Neuron (in vitro differentiated cells): ENCODE data around the gene GRK1.

Experiments
- H2AFZ ChIP-seq: one replicate; pipeline ENCODE4 v1.6.1; 2013; ENCODE audit warnings: low read depth, mild to moderate bottlenecking, inconsistent platforms, low read length, moderate library complexity
- H3K27me3 ChIP-seq: one replicate; pipeline ENCODE4 v1.6.1; 2013; ENCODE audit warnings: low read length; ENCODE audit not compliant: insufficient read depth
- H3K36me3 ChIP-seq: one replicate; pipeline ENCODE4 v1.6.1; 2013; ENCODE audit warnings: low read length; ENCODE audit not compliant: insufficient read depth
- H3K4me1 ChIP-seq: one replicate; pipeline ENCODE4 v1.6.1; 2013; ENCODE audit warnings: low read length; ENCODE audit not compliant: insufficient read depth
- H3K4me3 ChIP-seq: 2 replicates; pipeline ENCODE4 v1.5.1; 2013; ENCODE audit warnings: mild to moderate bottlenecking, low read length, moderate library complexity
- H3K9me3 ChIP-seq: one replicate; pipeline ENCODE4 v1.6.1; 2013; ENCODE audit warnings: low read length

The GRK1 gene

DNA sequence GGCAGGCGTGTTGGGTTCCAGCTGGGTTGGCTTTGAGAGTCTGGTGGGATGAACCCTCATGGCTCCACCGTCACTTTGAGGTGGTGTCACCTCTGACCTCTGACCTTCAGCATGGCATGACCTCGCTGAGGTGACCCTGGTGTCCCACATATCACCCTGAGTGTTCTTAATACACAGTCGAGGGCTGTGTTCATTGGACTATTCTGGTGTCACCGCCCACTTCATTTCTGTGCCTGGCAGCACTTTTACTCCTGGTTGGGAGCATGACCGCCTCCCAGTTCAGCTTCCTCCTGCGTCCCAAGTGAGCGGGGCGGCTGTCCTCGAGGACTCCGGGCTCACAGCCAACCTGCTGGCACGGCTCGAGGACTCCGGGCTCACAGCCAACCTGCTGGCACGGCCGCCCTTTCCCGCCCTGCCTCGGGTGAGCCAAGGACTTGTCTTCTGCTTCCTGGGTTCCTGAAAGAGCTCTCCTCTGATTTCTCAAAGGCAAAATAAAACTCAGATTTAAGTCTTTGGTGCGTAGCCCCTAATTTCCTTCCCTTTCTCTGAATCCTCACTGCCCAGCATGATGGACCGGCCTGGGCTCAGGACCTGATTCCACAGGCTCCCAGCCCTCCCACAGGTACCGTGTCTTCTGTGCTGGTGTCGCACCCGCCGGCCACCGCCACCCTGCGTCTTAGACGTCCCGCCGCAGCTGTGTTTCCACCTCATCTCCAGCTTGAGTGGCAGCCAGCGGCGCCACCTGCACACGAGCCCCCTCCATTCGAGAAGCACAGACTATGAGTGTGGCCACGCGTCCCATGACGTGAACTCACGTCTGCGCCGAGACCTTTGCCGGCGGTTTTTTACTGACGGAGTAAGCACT, 19.4 kb upstream of the GRK1 start:
- peaks cover 2% of the 10 kb centered on the region for H3K36me3 ChIP-seq
- no peaks in the 10 kb centered on the region for H3K9me3 ChIP-seq
- no peak overlapping the region for H3K4me3 ChIP-seq
- no peak overlapping the region for H2AFZ ChIP-seq
- H3K4me1 ChIP-seq, result no peaks in the 10 kb centered on the region
- H3K27me3 ChIP-seq, result no peaks in the 10 kb centered on the region

DNA sequence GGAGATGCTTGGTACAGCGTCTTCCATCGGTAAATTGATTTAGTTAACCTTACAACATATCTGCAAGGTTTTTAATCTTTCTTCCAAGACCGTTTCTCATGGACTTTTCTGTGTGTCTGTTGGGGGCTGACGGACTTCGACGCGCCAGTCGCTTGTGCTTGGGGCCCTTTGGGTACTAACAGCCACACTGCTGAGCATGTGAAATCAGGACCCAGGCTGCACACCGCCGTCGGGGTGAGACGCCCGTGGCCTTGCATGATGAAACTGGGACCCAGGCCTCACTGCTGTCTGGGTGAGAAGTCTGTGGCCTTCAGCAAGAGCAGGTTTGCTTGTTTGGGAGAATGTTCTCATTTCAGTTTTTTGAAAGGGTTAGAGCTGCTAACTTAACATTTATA, 18.8 kb upstream of the GRK1 start:
- Histone ChIP-seq H3K9me3 (no peaks in the 10 kb centered on the region), H3K36me3 (no peaks in the 10 kb centered on the region), H3K4me1 (no peaks in the 10 kb centered on the region), H3K4me3 (no peak overlapping the region), H3K27me3 (no peaks in the 10 kb centered on the region), H2AFZ (no peak overlapping the region)

DNA sequence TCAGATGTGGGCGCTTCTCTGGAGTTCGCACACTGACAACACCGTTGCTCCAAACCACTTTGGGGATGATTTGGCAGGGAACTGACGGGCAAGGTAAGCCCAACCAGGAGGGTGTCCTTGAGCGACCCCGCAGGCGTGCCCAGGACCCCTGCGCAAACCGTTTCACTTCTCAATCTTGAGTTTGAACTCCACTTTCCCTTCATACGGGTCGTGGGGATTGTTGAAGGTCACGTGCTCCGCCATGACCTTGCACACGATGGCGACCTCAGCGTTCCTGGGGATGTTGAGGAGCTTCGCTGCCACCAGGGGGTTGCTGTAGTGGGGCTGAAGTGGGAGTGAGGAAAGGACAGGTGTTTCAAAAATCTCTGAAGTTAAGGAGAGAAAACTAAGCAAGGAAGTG, 17.8 kb upstream of the GRK1 start:
- Histone ChIP-seq H3K9me3 (no peaks in the 10 kb centered on the region), H3K36me3 (no peaks in the 10 kb centered on the region), H3K4me3 (no peak overlapping the region), H3K27me3 (no peaks in the 10 kb centered on the region), H3K4me1 (no peaks in the 10 kb centered on the region), H2AFZ (no peak overlapping the region)

DNA sequence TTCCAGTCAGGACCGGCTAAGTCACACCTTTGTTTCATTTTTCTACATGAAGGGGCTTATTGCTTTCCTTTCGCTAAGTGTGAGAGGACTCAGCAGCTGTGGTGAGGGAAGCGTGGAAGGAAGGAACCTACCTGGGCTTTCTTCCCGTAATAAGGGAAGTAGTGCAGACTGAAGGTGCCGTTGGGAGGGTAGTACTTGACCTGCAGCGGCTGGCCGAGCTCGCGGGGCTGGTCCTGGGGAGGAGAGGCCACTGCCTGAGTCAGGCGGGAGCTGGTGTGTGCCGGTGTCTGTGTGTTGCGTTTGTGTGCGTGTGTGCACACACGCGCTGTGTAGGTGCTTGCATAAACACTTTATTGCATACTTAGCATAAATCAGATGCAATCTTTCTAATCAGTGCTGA, 16.7 kb upstream of the GRK1 start:
- no peaks in the 10 kb centered on the region for H3K9me3 ChIP-seq
- H3K36me3 ChIP-seq, result no peaks in the 10 kb centered on the region
- H3K27me3 ChIP-seq, result no peaks in the 10 kb centered on the region
- H2AFZ ChIP-seq, result no peak overlapping the region
- no peak overlapping the region for H3K4me3 ChIP-seq
- H3K4me1 ChIP-seq, result no peaks in the 10 kb centered on the region

- H3K9me3 ChIP-seq, result no peaks in the 10 kb centered on the region
- no peak overlapping the region for H3K4me3 ChIP-seq
- H3K27me3 ChIP-seq, result no peaks in the 10 kb centered on the region
- H3K4me1 ChIP-seq, result no peaks in the 10 kb centered on the region
- H3K36me3 ChIP-seq, result no peaks in the 10 kb centered on the region
- H2AFZ ChIP-seq, result no peak overlapping the region
These were observed 16.3 kb upstream of the GRK1 start for GRCh38 chr13:113650731-113651148.

DNA sequence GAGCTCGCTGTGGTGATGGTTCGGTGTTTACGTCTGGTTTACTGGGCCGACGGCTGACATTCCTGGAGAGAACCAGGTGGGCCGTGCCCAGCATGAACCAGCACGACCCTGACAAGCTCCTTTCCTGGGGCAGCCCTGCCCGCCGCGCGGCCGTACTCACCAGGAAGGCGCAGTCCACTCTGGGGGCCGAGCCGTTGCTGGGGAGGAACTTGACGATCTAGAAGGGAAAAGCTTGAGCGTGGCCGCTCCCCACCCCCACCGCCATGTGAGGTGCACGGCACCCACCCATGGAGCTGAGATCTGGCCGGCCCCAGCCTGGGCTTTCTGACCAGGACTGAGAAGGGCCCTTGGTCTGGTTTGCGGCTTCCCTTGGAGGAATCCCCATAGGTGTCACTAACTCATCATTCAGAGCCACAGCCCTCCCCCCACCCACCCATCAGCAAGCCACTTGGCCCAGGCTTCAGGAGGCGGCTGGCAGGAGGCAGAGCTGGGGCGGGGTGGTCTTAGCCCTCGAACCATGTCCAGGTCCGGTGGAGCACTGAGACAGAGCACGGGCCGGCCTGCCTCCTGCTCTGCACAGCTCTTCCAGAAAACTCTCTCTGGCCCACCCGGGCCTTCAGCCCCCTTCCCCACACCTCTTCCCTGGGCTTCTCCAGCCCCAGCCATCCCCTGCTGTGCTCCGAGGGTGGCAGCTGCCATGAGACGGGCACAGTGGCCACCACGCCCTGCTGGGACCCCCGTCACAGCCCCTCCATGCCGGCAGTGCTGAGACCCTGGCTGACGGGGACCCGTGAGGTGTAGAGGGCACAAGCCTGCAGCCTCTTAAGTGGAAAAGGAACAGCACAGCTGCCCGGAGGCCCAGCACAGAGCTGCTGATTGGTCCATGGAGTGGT, 15.3 kb upstream of the GRK1 start:
- Histone ChIP-seq H3K4me1 (no peaks in the 10 kb centered on the region), H3K27me3 (no peaks in the 10 kb centered on the region), H2AFZ (no peak overlapping the region), H3K36me3 (no peaks in the 10 kb centered on the region), H3K4me3 (no peak overlapping the region), H3K9me3 (no peaks in the 10 kb centered on the region)

DNA sequence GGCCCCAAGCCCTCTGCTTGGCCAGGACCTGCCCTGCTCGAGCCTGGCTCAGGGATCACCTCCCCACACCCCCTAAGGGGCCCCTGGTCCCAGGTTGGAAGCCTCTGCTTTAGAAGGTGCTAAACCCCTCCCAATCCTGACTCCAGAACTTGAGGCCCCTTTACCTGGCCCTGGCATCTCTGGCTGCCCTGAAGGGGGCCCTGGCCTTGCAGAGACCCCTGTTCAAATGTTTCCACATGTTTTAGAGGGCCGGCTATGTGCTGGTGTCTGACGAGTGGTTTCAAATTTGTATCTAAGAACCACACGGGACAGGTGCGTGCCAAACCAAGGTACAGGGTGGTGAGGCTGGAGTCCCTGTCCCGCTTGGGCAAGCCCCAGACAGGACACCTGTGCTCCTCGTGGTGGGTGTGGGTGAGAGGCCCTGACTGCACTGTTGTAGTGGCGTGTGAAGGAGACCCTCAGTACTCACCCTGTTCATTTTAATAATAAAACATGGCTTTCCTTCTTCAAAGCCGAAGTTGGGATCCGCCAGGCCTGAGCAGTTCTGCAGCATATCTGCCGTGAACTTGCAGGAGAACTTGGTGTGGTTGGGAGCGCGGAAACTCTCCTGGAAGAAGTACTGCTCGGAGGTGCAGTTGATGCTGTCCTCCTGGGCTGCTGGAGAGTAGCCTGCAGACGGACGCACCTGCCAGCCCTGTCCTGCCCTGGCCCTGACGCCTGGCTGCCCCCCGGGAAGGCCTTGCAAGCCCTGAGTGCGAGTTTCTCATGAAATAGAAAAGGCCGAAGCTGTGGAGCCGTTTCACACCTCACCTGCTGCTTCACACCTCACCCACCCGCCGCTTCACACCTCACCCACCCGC, 14.4 kb upstream of the GRK1 start:
- no peaks in the 10 kb centered on the region for H3K9me3 ChIP-seq
- no peaks in the 10 kb centered on the region for H3K36me3 ChIP-seq
- H2AFZ ChIP-seq, result no peak overlapping the region
- H3K4me1 ChIP-seq, result no peaks in the 10 kb centered on the region
- H3K4me3 ChIP-seq, result no peak overlapping the region
- H3K27me3 ChIP-seq, result no peaks in the 10 kb centered on the region

GRCh38 chr13:113653264-113654174, 13.5 kb upstream of the GRK1 start:
- Histone ChIP-seq H3K27me3 (no peaks in the 10 kb centered on the region), H3K4me1 (no peaks in the 10 kb centered on the region), H3K36me3 (no peaks in the 10 kb centered on the region), H3K9me3 (no peaks in the 10 kb centered on the region), H3K4me3 (no peak overlapping the region), H2AFZ (no peak overlapping the region)

DNA sequence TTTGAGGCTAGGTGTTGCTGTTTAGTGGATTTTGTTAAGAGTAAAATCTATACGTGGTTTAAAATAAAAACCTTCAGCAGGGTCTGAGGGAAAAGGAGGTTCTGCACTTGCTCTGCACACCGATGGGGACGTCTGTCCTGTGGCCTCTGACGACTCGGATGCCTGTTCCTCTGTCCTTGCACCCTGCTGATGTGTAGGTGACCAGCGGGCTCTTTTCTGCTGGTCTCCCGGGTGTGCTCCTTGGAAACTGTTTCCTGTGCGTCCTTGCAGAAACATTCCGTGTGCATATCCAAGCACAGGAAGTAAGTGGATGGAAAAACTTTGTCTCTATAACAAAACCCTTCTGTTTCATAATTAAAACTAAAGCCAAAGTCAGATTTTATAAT, 12.9 kb upstream of the GRK1 start:
- no peak overlapping the region for H2AFZ ChIP-seq
- H3K36me3 ChIP-seq, result no peaks in the 10 kb centered on the region
- H3K9me3 ChIP-seq, result no peaks in the 10 kb centered on the region

GRCh38 chr13:113654591-113655345, 12.3 kb upstream of the GRK1 start:
- Histone ChIP-seq H3K9me3 (no peaks in the 10 kb centered on the region), H3K4me1 (no peaks in the 10 kb centered on the region), H3K27me3 (no peaks in the 10 kb centered on the region), H3K36me3 (no peaks in the 10 kb centered on the region), H3K4me3 (no peak overlapping the region), H2AFZ (no peak overlapping the region)

More for the DNA sequence above, 12.9 kb upstream of the GRK1 start:
- H3K27me3 ChIP-seq, result no peaks in the 10 kb centered on the region
- H3K4me1 ChIP-seq, result no peaks in the 10 kb centered on the region
- no peak overlapping the region for H3K4me3 ChIP-seq

GRCh38 chr13:113655346-113656002, 11.5 kb upstream of the GRK1 start:
- H3K4me3 ChIP-seq, result no peak overlapping the region
- H2AFZ ChIP-seq, result no peak overlapping the region
- no peaks in the 10 kb centered on the region for H3K27me3 ChIP-seq
- H3K36me3 ChIP-seq, result no peaks in the 10 kb centered on the region
- H3K9me3 ChIP-seq, result no peaks in the 10 kb centered on the region
- H3K4me1 ChIP-seq, result no peaks in the 10 kb centered on the region
